Measurements from ENCODE around the gene HDHD2. TPM values are rescaled to one million over a fixed set of nuclear protein-coding genes. Genes with fewer than 3 reads are reported as not detected.

HDHD2 gene
- total RNA-seq, 1 experiment from 2014 or later: 6.3 TPM

- peak overlapping the region; percentile 96 for H3K4me2 ChIP-seq (ENCODE audit: low read length)
- peak overlapping the region; percentile 79 for H3K4me3 ChIP-seq (ENCODE audit: low read length)
- no peaks in the 10 kb centered on the region for H3K27me3 ChIP-seq (ENCODE audit: low read length)
- no peak for TF ChIP-seq EZH2 (IDR thresholded peaks at IDR 0.05; ENCODE audit: low read length, unreplicated experiment)
- no peak for TF ChIP-seq CTCF (conservative IDR thresholded peaks at IDR 0.05; ENCODE audit: low read depth, low read length)
- no peak for TF ChIP-seq EZH2phosphoT487 (IDR thresholded peaks at IDR 0.05; ENCODE audit: borderline replicate concordance, low read length)
- no peaks in the 10 kb centered on the region for H3K9me2 ChIP-seq (replicated peaks; ENCODE audit: low read length)
- no peak for ATAC-seq
- H2AFZ ChIP-seq (ENCODE audit: low read length): no peak overlapping the region
- peaks cover 21% of the 10 kb centered on the region for H3K79me2 ChIP-seq (ENCODE audit: low read length)
- H4K20me1 ChIP-seq (ENCODE audit: low read length): no peaks in the 10 kb centered on the region
- no TSS peak for BruUV-seq (replicated peaks)
- ChIA-PET POLR2A (ENCODE audit: unreplicated experiment) (no interaction called here), CTCF (no interaction called here)
- intact Hi-C loops (cut with micrococcal nuclease): no loop called here
- no peaks in the 10 kb centered on the region for H3K4me1 ChIP-seq (ENCODE audit: insufficient read depth, low read length)
- H3K27ac ChIP-seq (ENCODE audit: low read length): no peak overlapping the region
- H3K9me3 ChIP-seq (ENCODE audit: low read length): no peaks in the 10 kb centered on the region
- H3K36me3 ChIP-seq (ENCODE audit: low read depth, low read length): no peaks in the 10 kb centered on the region
- H3K9ac ChIP-seq (ENCODE audit: low read length): no peak overlapping the region
- DNase-seq: no peak
- no peaks in the 10 kb centered on the region for H3F3A ChIP-seq (ENCODE audit: low read length, unreplicated experiment)
Measured at GRCh38 chr18:47151439-47151838, 1.1 kb upstream of the HDHD2 start.

GRCh38 chr18:47150824-47151366, 595 bp upstream of the HDHD2 start:
- TF ChIP-seq EZH2phosphoT487 (IDR thresholded peaks at IDR 0.05; ENCODE audit: borderline replicate concordance, low read length) (no peak), CTCF (conservative IDR thresholded peaks at IDR 0.05; ENCODE audit: low read depth, low read length) (no peak), EZH2 (IDR thresholded peaks at IDR 0.05; ENCODE audit: low read length, unreplicated experiment) (no peak)
- Histone ChIP-seq H3K79me2 (ENCODE audit: low read length) (peaks cover 21% of the 10 kb centered on the region), H3K36me3 (ENCODE audit: low read depth, low read length) (no peaks in the 10 kb centered on the region), H4K20me1 (ENCODE audit: low read length) (no peaks in the 10 kb centered on the region), H3K4me3 (ENCODE audit: low read length) (peak overlapping the region; percentile 79), H3K9ac (ENCODE audit: low read length) (peak overlapping the region; percentile 88), H3K9me3 (ENCODE audit: low read length) (no peaks in the 10 kb centered on the region), H3K4me2 (ENCODE audit: low read length) (peak overlapping the region; percentile 96), H3K27ac (ENCODE audit: low read length) (peak overlapping the region; percentile 59), H2AFZ (ENCODE audit: low read length) (peak overlapping the region; percentile 85), H3K9me2 (replicated peaks; ENCODE audit: low read length) (no peaks in the 10 kb centered on the region), H3F3A (ENCODE audit: low read length, unreplicated experiment) (no peaks in the 10 kb centered on the region), H3K4me1 (ENCODE audit: insufficient read depth, low read length) (no peaks in the 10 kb centered on the region), H3K27me3 (ENCODE audit: low read length) (no peaks in the 10 kb centered on the region)
- DNase-seq (peak; percentile 1), ATAC-seq (peak; percentile 20)
- intact Hi-C loops (cut with micrococcal nuclease): loop anchor here (1.0 kb wide), 2 partner anchors 25 to 53 kb away; partner anchors contain the start of gene IER3IP1
- POLR2A ChIA-PET (ENCODE audit: unreplicated experiment): no interaction called here
- TSS peak; percentile 84 for BruUV-seq (replicated peaks)
- CTCF ChIA-PET: no interaction called here

GRCh38 chr18:47149457-47150028, 757 bp downstream of the HDHD2 start:
- H3K27me3 ChIP-seq (ENCODE audit: low read length): no peaks in the 10 kb centered on the region
- intact Hi-C loops (cut with micrococcal nuclease): loop anchor here (1.0 kb wide), 2 partner anchors 27 to 55 kb away; partner anchors contain the start of gene IER3IP1
- H3K9me3 ChIP-seq (ENCODE audit: low read length): no peaks in the 10 kb centered on the region
- H3K79me2 ChIP-seq (ENCODE audit: low read length): peaks cover 30% of the 10 kb centered on the region
- peak overlapping the region; percentile 79 for H3K4me3 ChIP-seq (ENCODE audit: low read length)
- no peak for TF ChIP-seq EZH2phosphoT487 (IDR thresholded peaks at IDR 0.05; ENCODE audit: borderline replicate concordance, low read length)
- TF ChIP-seq EZH2 (IDR thresholded peaks at IDR 0.05; ENCODE audit: low read length, unreplicated experiment): no peak
- TF ChIP-seq CTCF (conservative IDR thresholded peaks at IDR 0.05; ENCODE audit: low read depth, low read length): no peak
- peak overlapping the region; percentile 59; the same call in 1 of the 2 replicates for H3K27ac ChIP-seq (ENCODE audit: low read length)
- no peaks in the 10 kb centered on the region for H3K9me2 ChIP-seq (replicated peaks; ENCODE audit: low read length)
- peak; percentile 13 for ATAC-seq
- no peaks in the 10 kb centered on the region for H4K20me1 ChIP-seq (ENCODE audit: low read length)
- CTCF ChIA-PET: no interaction called here
- BruUV-seq (replicated peaks): no TSS peak
- no peaks in the 10 kb centered on the region for H3K36me3 ChIP-seq (ENCODE audit: low read depth, low read length)
- H2AFZ ChIP-seq (ENCODE audit: low read length): peak overlapping the region; percentile 85
- no peaks in the 10 kb centered on the region for H3K4me1 ChIP-seq (ENCODE audit: insufficient read depth, low read length)
- H3K4me2 ChIP-seq (ENCODE audit: low read length): peak overlapping the region; percentile 96
- no peaks in the 10 kb centered on the region for H3F3A ChIP-seq (ENCODE audit: low read length, unreplicated experiment)
- POLR2A ChIA-PET (ENCODE audit: unreplicated experiment): interaction anchor here (0.6 kb wide), 1 partner anchor 1052 kb away, joined by 3 read pairs; the partner anchor contains the start of gene ATP5F1A
- peak overlapping the region; percentile 88 for H3K9ac ChIP-seq (ENCODE audit: low read length)
- no peak for DNase-seq
